HG03045 (cell line): ENCODE results near the gene TIMM23.
A peak's percentile ranks its signal among the peaks of the same experiment; 100 is the strongest.
"Not testable (repeated sequence)": the region's sequence is repeated elsewhere in the genome, so short reads cannot be mapped to it uniquely, and the experiment has no call there.

ENCODE experiments used
- ATAC-seq: cut with Tn5 transposase; IDR thresholded peaks from one replicate; pipeline ENCODE4 v1.9.1; 2021; ENCODE audit warnings: mild to moderate bottlenecking, moderate library complexity; ENCODE audit not compliant: unreplicated experiment

TIMM23 gene

DNA sequence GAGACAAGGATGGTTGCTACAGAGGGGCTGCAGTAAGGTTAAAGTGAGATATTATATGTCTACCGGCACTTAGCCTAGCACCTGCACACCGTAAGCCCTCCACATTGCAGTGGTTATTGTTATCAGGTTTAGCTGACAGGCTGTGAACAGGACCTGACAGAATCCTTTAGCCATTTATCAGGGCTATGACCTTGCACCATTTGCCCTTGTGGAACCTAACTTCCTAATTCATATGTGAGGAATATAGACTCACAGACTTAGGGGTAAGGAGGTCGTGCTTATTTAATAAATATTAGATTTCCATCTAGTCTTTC lies 48.0 kb downstream of the TIMM23 start:
- ATAC-seq = no peak

DNA sequence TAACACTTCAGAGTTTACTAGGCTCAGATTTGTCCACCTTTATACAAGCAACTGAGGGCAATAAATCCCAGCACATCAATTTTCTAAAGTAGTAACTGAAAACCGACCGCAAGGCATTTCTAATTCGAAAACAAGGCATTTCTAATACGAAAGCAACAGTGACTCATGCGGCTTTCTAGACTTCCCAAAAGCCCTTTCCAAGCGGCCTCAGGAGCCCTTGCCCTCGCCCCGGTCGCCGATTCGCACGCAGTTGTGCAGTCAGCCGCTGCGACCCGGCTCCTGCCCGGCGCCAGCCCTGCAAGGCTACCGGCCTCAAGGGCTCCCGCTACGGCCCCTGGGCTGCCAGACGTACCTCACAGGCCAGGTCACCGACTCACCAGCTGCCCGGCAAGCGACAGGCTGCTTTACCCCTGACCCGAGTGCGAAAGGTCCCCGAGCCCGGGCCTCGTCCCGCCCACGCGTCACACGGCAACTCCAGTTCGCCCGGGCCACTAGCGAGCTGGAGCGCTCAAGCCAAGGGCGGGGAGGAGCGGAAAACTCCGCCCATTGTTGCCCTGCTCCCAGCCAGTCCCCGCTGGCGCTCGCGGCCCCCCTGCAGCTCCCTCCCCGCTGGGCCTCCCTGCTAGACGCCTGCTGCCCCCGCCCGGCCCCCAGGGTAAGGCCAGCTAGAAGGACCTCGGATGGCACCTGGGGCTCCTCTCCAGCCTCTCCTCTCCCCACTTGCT lies 50.9 kb downstream of the TIMM23 start:
- ATAC-seq = peak; percentile 92

DNA sequence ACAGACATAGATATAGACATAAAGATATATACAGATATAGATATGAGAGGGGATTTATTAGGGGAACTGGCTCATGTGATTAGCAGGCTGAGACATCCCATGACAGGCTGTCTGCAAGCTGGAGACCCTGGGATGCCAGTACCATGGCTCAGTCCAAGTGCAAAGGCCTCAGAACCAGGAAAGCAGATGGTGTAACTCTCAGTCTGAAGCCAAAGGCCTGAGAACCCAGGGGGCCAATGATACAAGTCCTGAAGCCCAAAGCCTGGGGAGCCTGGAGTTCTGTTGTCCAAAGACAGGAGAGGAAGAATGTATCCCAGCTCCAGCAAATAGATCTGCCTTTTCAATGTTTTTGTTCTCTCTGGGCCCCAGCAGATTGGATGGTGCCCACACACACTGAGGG lies 52.7 kb downstream of the TIMM23 start:
- ATAC-seq = no peak

DNA sequence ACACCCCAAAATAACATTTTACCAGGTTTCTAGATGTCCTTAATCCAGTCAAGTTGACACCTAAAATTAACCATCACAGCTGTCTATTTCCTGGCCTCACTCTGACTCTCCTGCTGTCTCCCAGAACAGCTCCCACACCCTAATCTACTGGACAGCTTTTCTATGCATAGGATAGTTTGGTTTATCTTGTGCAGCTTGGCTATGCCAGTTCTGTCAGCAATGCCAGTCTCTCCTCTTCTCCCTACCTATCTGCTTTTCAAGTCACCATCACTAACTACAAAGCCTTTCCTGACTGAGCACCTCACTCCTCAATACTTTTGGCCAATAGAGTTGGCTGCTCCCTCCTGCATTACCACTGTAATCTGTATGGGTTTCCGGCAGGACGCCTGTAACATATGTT lies 53.1 kb downstream of the TIMM23 start:
- ATAC-seq = no peak

DNA sequence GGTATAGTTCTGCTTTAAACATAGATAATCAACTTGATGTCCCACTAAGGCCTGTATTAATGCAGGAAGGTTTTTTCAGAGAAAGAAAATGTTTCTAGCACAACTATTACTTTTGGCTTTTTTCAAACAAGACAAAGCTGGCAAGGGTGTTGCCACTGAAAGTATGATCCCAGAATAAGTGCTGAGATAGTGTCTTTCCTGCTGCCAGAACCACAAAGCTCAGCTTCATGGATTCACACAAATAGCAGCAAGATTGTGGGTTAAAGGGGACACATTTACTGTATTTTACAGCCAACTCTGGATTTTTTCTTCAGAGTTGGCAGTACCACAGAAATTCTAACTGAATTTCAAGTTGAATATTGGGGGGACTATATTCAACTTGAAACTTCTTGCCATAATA lies 53.8 kb downstream of the TIMM23 start:
- no peak for ATAC-seq

DNA sequence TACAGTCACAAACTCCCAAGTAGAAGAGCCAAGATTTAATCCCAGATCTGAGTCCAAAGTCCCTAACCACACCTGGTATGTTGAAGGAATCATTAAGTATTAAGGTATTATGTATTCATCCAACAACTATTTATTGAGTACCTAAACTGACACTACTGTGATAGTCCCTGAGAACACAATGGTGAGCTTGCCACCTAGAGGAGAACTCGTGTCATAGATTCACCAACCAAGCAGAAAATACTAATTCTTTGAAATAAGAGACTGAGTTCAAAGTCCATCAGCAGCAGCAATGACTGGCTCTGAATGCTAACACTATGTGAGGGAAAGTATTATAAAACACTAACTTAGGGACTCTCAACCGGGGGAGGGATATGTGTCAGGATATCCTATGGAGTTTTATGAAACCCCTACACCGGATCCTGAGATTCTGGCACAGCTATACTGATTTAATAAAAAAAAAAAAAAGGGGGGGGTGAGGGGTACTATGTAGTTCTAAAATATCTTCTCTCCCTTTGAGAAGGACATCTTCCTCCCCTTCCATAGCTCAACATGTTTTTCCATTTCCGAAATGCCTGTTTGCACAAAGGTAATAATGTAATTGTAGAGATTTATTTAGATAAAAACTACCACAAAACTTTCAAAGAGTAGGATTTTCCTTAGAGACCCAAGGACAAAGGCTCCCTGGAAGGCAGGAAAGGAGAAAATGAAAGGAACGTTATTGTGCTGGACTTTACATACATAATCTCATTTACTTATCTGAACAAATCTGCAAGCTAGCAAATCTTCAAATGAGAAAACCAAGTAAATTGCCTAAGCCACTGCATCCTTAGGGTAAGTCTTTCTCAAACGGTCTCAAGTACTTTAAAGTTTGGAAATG lies 56.5 kb downstream of the TIMM23 start:
- no peak for ATAC-seq

DNA sequence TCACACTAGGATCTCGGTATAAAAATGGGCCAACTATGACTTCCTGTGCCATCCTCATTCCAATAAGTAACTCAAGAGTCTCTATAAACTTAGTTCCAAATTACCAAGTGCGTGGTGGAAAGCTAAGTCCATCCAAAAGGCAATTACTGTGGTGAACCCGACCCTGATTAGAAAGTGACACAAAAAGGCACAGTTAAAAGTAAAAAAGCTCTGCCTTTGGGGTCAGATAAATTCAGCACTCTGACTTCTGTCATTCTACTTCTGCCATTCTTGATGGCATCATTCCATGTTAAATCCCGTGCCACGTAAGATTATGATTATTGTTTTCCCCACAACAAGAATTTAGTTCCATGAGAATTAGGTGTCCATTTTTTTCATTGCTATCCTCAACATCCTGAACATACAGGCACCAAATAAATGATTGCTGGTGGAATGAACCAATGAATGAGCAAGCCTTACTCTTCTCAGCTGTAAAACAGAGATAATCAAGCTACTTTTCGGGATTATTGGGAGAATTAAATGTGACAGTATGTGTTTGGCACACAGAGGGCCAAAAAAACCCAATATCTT lies 57.3 kb downstream of the TIMM23 start:
- no peak for ATAC-seq

DNA sequence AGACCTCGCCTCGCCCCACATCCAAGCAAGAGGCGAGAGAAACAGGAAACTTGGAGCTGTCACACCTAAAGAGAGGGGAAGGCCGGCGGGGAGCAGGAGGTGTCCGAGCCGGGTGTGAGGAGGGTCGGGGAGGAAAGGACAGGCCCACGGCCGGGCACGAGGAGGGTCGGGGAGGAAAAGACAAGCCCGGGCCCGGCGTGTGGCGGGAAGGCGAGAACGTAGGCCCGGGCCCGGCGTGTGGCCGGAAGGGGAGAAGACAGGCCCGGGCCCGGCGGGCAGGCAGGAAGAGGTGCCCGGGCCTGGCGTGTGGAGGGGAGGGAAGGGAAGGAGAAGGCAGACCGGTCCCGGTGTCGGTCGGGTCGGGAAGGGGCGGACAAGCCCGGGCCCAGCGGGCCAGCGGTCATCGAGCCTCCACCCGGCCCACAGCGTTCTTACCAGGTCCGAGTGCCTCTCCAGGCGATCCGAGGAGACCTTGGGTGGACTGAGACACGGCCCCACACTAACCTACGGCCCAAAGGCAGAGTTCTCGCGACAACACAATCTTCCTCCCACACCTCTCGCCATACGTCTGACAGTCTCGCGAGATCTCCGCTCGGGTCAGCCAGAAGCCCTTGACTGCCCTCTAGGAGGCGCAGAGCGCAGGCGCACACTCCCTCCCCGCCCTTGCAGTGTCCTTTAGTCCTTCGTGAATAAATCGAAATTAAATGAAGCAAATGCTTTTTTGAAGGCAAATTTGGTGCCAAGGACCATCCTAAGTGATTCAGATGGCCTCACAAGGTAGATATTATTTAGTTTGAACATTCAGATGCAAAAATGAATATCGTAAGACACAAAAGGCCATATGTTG lies 58.0 kb downstream of the TIMM23 start, which contains the start of gene NCOA4:
Gene NCOA4 (minus strand): TSS at position 533 of the 847 bp plus-strand sequence. CDS start 13,943 bp downstream, outside the sequence.
- ATAC-seq = peak; percentile 96

DNA sequence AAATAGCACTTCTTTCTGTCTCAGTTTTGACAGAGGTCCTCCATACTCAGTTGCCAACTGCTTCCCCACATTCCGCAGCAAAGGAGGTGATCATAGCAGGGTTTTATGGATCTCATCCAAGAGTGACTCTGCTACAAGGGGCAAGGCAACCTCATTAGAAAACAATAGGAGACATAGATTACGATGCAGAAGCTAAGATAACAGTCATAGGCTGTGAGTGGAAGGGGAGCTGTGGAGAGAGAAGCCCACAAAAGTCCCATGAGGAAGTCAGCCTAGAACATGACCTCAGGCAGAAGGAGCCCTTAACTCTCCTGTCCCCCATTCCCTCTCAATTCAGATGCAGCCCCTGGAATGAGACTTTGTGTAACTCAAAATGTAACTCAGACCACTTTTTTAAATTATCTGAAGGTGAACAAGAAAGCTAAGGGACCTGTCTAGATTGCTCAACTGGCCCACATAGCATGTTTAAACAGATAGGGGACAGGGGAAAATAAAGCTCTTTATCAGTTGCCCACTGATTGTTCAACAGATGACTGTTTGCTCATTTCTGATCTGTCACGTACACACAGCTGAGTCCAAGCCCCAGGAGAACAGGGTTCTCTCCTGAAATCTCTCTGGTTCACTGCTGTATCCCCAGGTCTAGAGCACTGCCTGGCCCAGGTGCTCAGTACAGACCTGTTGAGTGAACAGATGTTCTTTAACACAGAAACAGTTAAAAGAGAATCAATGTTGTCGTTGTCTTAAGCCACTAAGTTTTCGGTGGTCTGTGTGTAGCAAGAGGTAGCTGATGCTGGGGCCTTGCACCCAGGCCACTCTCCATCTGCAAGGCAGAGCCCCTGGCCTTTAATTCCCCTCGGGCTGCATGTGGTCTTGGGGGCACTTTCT lies 59.6 kb downstream of the TIMM23 start:
- ATAC-seq = no peak

DNA sequence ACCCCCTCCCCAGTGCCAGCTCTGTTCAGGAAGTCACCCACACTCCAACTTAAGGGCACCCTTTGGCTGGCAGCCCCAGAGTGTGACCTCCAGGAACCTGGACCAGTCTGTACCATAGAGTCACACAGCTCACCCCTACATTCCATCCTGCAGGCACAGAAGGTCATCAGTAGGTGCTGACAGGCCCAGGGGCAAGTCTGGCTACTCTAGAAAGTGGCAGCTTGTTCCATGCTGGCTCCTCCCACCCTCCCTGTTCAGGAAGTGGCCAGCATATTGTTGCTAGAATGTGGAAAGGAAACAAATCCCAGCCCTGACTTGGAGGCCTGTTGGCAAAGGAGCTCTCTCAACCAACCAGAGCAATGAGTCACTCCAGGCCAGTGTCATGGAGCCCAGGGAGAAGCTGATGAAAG lies 61.3 kb downstream of the TIMM23 start:
- no peak for ATAC-seq

DNA sequence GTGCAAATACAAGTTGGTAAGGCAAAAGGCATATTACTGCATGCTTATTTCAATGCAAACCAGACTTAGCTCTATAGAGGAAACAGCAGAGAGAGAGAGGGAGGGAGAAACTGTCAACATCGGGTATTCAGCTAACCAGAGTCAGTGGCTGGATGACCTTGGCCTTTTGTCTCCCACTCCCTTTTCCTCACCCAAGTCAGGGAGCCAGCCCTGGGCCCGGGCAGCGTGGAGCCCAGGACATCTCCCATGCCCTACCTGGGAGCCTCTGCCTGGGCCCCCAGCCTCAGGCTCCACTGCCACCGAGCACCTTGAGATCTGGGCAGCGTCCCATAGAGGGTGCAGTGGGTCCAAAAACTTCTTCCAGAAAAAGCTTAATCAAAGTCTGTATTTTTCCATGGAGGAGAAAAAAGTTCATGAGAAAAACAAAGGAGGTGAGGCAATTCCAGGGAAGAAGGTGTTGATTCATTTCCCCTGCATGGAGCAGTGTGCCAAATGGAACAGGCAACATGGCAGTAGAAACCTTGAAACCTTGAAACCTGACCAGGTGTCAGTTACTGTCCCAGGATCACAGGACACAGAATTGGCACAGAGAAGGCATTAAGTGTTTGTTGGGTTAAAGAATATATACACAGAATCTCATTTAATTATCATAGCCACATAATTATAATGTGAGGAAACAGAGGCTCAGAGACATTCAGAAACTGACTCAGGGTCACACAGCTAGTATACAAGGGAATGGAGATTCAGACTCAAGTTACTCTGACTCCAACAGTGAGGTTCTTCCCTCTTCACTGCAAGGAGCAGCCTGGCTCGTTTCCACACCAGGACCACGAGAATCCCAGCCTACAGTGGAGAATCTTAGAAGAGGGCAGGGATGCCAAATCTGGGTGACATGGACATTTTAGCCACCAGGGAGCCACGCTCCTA lies 63.9 kb downstream of the TIMM23 start:
- ATAC-seq = no peak

DNA sequence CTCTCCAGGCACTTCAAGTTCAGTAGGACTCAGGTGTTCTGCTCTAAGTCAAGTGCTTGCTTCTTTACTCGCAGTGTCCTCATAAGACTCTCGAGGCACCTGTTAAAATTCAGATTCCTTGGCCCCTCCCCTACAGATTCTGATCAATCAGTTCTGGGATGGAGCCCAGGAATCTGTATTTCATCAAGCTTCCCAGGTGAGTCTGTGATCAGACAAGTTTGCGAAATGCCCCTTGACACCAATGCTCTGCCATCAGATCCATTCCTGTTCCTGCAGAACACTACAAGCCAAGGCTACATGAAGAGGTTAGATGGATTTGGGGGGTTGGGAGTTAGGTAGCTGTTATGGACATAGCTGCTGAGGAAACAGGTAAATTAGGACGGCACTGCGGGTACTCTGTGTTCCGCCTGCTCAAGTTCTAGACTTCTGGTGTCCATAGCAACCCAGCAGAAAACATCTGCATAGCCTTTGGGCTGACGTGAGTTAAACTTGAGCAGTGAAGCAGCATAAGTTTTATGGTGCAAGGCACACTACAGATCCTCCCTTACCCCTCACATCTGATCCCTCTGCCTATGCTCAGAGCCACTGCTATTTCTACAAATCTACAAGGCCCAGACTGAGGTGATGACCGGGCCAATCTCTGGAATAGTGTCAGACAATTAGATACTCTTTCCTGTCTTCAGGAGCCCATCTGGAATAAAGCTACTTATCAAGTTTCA lies 65.0 kb downstream of the TIMM23 start:
- ATAC-seq = no peak

DNA sequence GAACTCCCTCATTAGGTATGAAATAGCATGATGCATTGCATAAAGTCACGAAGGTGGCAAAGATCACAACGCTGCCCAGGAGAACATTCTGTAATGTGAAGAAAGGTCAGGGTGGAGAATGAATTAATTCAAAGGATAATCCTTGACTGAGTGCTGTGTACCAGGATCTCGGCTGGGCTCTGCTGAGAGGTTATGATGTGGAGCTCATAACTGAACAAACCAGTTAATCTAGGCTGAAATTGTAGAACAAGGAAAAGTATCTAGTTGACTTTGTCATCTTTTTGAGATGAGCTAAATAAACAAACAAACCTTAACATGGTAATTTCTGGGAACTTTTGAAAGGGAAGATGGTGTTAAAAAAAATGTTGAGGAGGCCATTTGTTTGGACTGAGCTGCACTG lies 67.7 kb downstream of the TIMM23 start:
- no peak for ATAC-seq

DNA sequence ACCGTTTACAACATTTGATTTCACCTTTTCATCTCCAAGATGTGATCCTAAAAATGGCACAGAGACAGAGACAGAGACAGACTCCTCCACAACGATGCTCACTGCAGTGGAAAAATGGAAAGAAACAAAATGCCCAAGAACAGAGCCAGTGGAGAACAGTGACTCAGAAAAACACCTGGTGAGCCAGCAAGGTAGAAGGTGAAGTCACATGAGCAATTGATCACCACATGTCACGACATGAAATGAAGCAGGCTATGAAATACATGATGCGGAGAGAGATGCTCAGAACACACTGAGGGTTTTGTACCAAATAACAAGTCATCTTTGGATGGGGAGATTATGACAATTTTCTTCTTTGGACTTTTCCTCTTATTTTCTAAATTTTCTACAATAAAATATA lies 70.2 kb downstream of the TIMM23 start:
- no peak for ATAC-seq

DNA sequence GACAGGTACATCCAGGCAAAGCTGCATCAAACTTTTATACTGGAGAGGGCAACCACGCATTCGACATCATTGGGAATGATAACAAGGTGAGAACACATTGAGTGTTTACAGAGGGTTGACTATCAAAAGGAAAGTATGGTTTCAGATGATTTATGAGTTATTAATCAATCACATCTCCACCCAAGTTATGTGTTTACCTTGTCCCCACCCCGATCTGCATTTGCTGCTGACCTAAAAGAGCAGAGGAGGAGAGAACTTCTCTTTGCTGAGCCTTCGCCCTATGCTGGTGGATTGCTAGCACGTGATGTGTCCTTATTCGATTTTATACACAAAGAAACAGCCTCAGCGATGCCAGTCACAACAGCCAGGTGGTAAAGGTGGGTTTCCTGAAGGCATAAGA lies 74.0 kb downstream of the TIMM23 start, which contains the start of gene MSMB:
Gene MSMB (minus strand): TSS at position 9 of the 400 bp plus-strand sequence. CDS start 32 bp downstream, outside the sequence.
- no peak for ATAC-seq

DNA sequence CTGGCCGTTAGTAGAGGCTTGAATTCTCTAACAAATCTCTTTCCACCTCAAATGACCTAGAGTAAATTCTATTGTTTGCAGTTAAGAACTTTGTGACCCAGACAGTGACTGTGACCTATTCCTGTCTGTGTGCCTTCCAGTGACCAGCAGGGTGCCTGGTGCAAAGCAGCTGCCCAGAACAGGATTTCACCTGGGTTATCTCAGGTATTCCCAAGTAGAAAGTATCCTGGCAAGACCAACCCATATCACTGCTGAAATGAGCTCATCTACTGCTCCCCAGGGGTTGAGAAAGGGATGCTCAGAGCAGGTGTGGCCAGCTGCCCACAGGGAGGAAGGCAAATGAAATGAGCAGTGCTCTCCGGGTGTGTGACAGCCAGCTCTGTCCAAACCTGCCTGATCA lies 75.9 kb downstream of the TIMM23 start:
- no peak for ATAC-seq

DNA sequence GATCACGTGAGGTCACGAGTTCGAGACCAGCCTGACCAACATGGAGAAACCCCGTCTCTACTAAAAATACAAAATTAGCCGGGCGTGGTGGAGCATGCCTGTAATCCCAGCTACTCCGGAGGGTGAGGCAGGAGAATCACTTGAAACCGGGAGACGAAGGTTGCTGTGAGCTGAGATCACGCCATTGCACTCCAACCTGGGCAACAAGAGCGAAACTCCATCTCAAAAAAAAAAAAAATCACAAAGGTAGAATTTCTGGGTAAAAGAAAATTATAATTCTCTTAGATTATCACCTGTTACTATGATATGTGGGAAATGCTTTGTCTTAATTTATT lies 77.2 kb downstream of the TIMM23 start:
- not testable (repeated sequence) for ATAC-seq

DNA sequence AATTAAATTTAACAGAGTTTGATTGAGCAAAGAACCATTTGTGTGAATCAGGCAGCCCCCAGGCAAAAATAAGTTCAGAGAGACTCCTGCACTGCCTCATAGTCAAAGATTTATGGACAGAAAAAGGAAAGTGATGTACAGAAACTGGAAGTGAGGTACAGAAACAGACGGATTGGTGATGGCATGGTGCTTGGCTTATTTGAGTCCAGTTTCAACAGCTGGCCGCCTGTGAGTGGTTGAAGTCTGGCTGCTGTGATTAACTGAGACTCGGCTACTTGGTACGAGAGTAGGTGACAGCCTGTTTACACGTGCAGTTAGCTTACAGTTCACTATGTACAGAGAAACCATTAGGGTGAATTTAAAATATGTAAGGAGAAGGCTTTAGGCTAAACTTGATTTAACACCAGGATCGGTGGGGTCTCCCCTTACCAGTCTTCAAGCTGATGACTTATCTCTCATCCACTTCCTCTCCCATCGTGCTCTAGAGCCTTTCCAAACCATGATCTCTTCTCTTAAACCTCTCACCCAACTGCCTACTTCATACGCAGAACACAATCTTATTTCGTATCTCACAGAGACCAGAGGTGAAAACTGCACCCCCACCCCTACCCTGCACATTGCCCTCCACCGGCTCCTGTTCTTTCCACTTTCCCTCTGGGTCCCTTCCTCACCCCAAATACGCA lies 78.8 kb downstream of the TIMM23 start:
- no peak for ATAC-seq
